Transverse colon (tissue), 4 donors: ENCODE data around the gene ERVMER34-1.

Source experiments
- EP300 ChIP-seq: sonication (generic); formaldehyde crosslinking; IDR thresholded peaks from one replicate; pipeline ENCODE4 v1.6.1; 2017; ENCODE audit warnings: antibody characterized with exemption, low read depth
- POLR2AphosphoS5 ChIP-seq, 3 donors: sonication (generic); formaldehyde crosslinking; IDR thresholded peaks; one replicate each; pipeline ENCODE4 v1.6.1; 2016; ENCODE audit warnings: antibody characterized with exemption in 3 of 3
- TF ChIP-seq, protein P1 (sequence below), 5 experiments: fragments of 200-600 bp in 3 of 5; fragments of 450-650 bp in 2 of 5; sonication (generic) in 3 of 5; IDR thresholded peaks; 1 replicate in 2 of 5; 2 replicates in 3 of 5; pipeline ENCODE4 v1.5.1; 2016 to 2017; ENCODE audit warnings: antibody characterized with exemption in 5 of 5, inconsistent platforms in 3 of 5, mild to moderate bottlenecking in 2 of 5, moderate library complexity in 1 of 5

DNA sequence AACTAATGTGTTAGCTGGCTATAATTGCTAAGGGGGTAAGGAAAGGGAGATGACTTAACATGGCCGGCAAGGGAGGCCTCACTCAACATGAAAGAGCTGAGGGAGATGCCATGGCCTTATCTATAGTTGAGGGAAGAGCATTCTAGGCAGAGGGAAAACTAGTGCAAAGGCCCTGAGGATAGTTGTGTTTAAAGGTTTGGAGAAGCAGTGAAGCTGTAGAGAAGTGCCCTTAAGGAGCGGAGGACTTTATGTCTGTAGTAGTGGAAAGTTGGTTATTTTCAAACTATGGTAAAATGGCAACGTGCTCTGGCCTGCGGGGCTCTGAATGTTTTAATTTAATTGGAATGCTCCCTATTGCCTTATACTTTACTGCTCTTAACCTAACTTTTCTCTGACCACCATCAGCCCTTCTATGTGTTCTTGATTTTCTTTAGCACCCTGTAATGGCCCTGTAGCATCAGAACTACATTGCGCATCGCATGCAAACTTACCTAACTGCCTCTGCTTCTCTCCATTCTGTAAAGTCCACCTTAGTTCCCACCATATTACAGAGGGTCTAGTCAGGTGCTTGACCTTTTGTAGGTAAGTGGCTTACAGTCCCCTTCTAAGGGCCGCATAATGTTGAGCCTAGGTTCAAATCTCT is 35.8 kb downstream of the ERVMER34-1 start:
- TF ChIP-seq, protein P1, sequence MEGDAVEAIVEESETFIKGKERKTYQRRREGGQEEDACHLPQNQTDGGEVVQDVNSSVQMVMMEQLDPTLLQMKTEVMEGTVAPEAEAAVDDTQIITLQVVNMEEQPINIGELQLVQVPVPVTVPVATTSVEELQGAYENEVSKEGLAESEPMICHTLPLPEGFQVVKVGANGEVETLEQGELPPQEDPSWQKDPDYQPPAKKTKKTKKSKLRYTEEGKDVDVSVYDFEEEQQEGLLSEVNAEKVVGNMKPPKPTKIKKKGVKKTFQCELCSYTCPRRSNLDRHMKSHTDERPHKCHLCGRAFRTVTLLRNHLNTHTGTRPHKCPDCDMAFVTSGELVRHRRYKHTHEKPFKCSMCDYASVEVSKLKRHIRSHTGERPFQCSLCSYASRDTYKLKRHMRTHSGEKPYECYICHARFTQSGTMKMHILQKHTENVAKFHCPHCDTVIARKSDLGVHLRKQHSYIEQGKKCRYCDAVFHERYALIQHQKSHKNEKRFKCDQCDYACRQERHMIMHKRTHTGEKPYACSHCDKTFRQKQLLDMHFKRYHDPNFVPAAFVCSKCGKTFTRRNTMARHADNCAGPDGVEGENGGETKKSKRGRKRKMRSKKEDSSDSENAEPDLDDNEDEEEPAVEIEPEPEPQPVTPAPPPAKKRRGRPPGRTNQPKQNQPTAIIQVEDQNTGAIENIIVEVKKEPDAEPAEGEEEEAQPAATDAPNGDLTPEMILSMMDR (IDR thresholded peaks at IDR 0.05), result no peak
- no peak for TF ChIP-seq EP300
- no peak for TF ChIP-seq POLR2AphosphoS5 (IDR thresholded peaks at IDR 0.05)
